Measurements from ENCODE around the gene UBA3. TPM values are rescaled to one million over a fixed set of nuclear protein-coding genes. Genes with fewer than 3 reads are reported as not detected.

Gene UBA3
- polyA plus RNA-seq, 1 donor from 2014 or later = 41.9 TPM

DNA sequence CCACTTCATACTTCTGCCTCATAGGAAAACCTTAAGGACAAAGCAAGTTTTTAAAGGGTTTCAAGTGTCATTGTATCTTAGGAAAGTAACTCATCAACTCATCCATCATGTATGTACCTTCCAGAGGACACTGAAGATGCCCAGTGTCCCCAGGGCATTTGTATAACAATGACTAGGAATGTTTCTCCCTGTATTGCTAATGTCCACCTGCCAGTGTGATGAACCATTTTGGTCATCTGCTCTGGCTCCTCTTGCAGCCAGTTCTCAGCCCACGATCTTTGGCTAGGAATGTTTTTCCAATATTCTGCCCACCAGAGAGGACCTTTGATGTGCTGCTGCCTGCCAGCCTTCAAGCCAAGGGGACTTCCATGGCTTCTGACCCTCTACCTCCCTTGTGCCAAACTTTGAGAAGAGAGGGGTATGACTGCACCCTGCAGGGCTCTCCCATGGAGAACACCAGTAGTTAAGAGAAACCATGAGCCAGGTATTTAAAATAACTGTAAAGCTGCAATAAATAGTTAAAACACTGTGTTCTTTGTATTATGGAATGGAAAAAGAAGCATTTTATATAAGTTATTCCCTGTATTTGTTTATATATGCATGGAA lies 30.9 kb upstream of the UBA3 start:
- H3K27me3 Mint-ChIP-seq = no peaks in the 10 kb centered on the region
- no peak overlapping the region for H3K27ac Mint-ChIP-seq
- H3K4me3 Mint-ChIP-seq = no peak overlapping the region

GRCh38 chr3:69108811-69109210 lies 28.6 kb upstream of the UBA3 start:
- Mint-ChIP-seq H3K36me3 (peaks cover 2% of the 10 kb centered on the region), H3K4me1 (peaks cover 5 to 9% (median 8%) of the 10 kb centered on the region in 3 donors), H3K27ac (no peak overlapping the region), H3K27me3 (no peaks in the 10 kb centered on the region), H3K9me3 (no peaks in the 10 kb centered on the region), H3K4me3 (no peak overlapping the region)

More for the DNA sequence above, 30.9 kb upstream of the UBA3 start:
- H3K4me1 Mint-ChIP-seq = peaks cover 0 to 5% (median 2%) of the 10 kb centered on the region in 3 donors
- no peaks in the 10 kb centered on the region for H3K9me3 Mint-ChIP-seq
- peaks cover 4% of the 10 kb centered on the region for H3K36me3 Mint-ChIP-seq

- no peaks in the 10 kb centered on the region for H3K9me3 Mint-ChIP-seq
These were observed 27.7 kb upstream of the UBA3 start for GRCh38 chr3:69107841-69108240.

GRCh38 chr3:69105320-69105719 lies 25.2 kb upstream of the UBA3 start:
- H3K27ac Mint-ChIP-seq = peak overlapping the region in 1 of 3 donors; percentile 76
- H3K9me3 Mint-ChIP-seq = no peaks in the 10 kb centered on the region
- H3K4me3 Mint-ChIP-seq = no peak overlapping the region
- peaks cover 2 to 12% (median 8%) of the 10 kb centered on the region in 3 donors for H3K4me1 Mint-ChIP-seq
- no peaks in the 10 kb centered on the region for H3K27me3 Mint-ChIP-seq
- H3K36me3 Mint-ChIP-seq = peaks cover under 1% of the 10 kb centered on the region

More at GRCh38 chr3:69107841-69108240, 27.7 kb upstream of the UBA3 start:
- no peaks in the 10 kb centered on the region for H3K36me3 Mint-ChIP-seq
- no peak overlapping the region for H3K4me3 Mint-ChIP-seq
- peak overlapping the region in 1 of 3 donors; percentile 39 for H3K27ac Mint-ChIP-seq
- peaks cover 5 to 8% (median 7%) of the 10 kb centered on the region in 3 donors for H3K4me1 Mint-ChIP-seq
- H3K27me3 Mint-ChIP-seq = no peaks in the 10 kb centered on the region

DNA sequence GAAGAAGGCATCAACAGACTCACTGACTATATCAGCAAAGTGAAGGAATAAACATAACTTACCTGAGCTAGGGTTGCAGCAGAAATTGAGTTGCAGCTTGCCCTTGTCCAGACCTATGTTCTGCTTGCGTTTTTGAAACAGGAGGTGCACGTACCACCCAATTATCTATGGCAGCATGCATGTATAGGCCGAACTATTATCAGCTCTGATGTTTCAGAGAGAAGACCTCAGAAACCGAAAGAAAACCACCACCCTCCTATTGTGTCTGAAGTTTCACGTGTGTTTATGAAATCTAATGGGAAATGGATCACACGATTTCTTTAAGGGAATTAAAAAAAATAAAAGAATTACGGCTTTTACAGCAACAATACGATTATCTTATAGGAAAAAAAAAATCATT lies 24.4 kb upstream of the UBA3 start:
- Mint-ChIP-seq H3K4me3 (no peak overlapping the region), H3K27ac (no peak overlapping the region), H3K36me3 (peaks cover 3% of the 10 kb centered on the region), H3K4me1 (peaks cover 6 to 16% (median 8%) of the 10 kb centered on the region in 3 donors), H3K9me3 (no peaks in the 10 kb centered on the region), H3K27me3 (no peaks in the 10 kb centered on the region)

- Mint-ChIP-seq H3K4me1 (peaks cover 11 to 21% (median 12%) of the 10 kb centered on the region in 3 donors), H3K4me3 (no peak overlapping the region), H3K27ac (no peak overlapping the region), H3K9me3 (no peaks in the 10 kb centered on the region), H3K27me3 (no peaks in the 10 kb centered on the region), H3K36me3 (peaks cover 7% of the 10 kb centered on the region)
These were observed 23.0 kb upstream of the UBA3 start for GRCh38 chr3:69103123-69103522.

- Mint-ChIP-seq H3K9me3 (no peaks in the 10 kb centered on the region), H3K27ac (peak overlapping the region in 1 of 3 donors; percentile 63), H3K4me3 (no peak overlapping the region), H3K27me3 (no peaks in the 10 kb centered on the region), H3K4me1 (peaks cover 15 to 25% (median 18%) of the 10 kb centered on the region in 3 donors), H3K36me3 (peaks cover 7% of the 10 kb centered on the region)
These were observed 22.2 kb upstream of the UBA3 start for GRCh38 chr3:69102384-69102783.

DNA sequence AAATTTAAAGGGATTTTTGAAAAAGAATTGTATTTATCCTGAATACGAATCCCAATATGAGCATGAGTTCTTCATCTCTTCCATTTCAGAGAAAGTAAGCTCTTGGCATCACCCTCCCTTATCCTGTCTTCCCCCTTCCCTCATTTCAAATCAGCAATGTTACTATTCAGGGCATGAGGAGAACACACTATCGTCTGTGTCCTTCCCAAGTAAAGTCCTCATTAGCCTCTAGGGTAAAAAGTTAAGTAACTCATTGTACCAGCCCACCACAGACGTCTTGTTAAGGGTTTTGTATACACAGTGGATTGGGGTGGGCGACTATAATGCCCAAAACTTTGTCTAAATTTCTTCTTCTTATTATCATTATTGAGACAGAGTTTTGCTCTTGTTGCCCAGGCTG lies 19.4 kb upstream of the UBA3 start:
- peaks cover 7% of the 10 kb centered on the region for H3K36me3 Mint-ChIP-seq
- H3K4me1 Mint-ChIP-seq = peaks cover 31 to 42% (median 34%) of the 10 kb centered on the region in 3 donors
- no peaks in the 10 kb centered on the region for H3K9me3 Mint-ChIP-seq
- H3K27ac Mint-ChIP-seq = no peak overlapping the region
- H3K27me3 Mint-ChIP-seq = no peaks in the 10 kb centered on the region
- no peak overlapping the region for H3K4me3 Mint-ChIP-seq

GRCh38 chr3:69097407-69098086 lies 17.4 kb upstream of the UBA3 start:
- H3K27me3 Mint-ChIP-seq = no peaks in the 10 kb centered on the region
- H3K27ac Mint-ChIP-seq = peak overlapping the region; percentile 24 to 65 (median 25)
- no peaks in the 10 kb centered on the region for H3K9me3 Mint-ChIP-seq
- peaks cover 42 to 56% (median 52%) of the 10 kb centered on the region in 3 donors for H3K4me1 Mint-ChIP-seq
- no peak overlapping the region for H3K4me3 Mint-ChIP-seq
- H3K36me3 Mint-ChIP-seq = peaks cover 7% of the 10 kb centered on the region

GRCh38 chr3:69096299-69096698 lies 16.1 kb upstream of the UBA3 start:
- H3K9me3 Mint-ChIP-seq = no peaks in the 10 kb centered on the region
- peaks cover 53 to 62% (median 55%) of the 10 kb centered on the region in 3 donors for H3K4me1 Mint-ChIP-seq
- H3K27me3 Mint-ChIP-seq = no peaks in the 10 kb centered on the region
- H3K36me3 Mint-ChIP-seq = peaks cover 7% of the 10 kb centered on the region
- peak overlapping the region; percentile 87 to 98 (median 96) for H3K27ac Mint-ChIP-seq
- peak overlapping the region in 1 of 4 donors; percentile 72 for H3K4me3 Mint-ChIP-seq

- Mint-ChIP-seq H3K4me1 (peaks cover 56 to 65% (median 58%) of the 10 kb centered on the region in 3 donors), H3K9me3 (no peaks in the 10 kb centered on the region), H3K4me3 (peak overlapping the region; percentile 12 to 72 (median 56)), H3K27ac (peak overlapping the region; percentile 87 to 98 (median 96)), H3K36me3 (peaks cover 7% of the 10 kb centered on the region), H3K27me3 (no peaks in the 10 kb centered on the region)
These were observed 15.5 kb upstream of the UBA3 start for GRCh38 chr3:69095636-69096035.

DNA sequence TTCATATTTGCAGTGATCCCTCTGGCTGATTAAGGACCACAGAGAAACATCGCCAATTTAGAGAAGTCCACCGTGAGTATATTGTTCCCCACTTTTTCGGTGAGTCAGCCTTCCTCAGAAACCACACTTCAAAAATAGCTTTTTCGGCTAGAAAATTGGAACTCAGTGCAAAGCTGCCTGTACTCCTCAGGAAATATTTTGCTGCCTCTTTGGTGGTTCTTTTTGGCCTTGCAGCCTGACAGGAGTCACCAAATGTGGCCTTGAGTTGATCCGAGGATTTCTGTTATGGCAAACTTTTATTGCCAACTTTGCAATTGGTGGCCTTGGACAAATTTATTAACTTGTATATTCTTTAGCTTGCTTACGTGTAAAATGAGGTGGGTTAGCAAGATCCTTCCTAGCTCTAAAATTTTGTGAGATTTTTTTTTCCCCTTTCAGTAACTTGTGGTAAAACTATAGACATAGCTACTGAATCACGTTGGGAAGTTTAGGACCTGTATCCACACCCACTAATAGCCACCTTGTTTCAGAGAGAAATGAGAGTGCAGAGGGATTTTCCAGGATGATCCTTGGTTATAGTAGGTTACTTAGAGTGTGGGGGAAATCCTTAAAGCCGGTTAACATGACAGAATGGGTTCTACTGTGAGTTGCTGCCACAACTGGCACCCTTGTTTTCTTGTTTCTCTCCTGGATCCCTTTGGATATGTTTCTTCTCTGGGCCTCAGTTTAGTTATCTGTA lies 14.5 kb upstream of the UBA3 start:
- Mint-ChIP-seq H3K4me1 (peaks cover 64 to 71% (median 66%) of the 10 kb centered on the region in 3 donors), H3K9me3 (no peaks in the 10 kb centered on the region), H3K4me3 (peak overlapping the region; percentile 46 to 87 (median 78)), H3K27me3 (no peaks in the 10 kb centered on the region), H3K36me3 (peaks cover 6% of the 10 kb centered on the region), H3K27ac (peak overlapping the region; percentile 87 to 98 (median 96))

- Mint-ChIP-seq H3K4me1 (peaks cover 66 to 81% (median 70%) of the 10 kb centered on the region in 3 donors), H3K27ac (peak overlapping the region; percentile 87 to 98 (median 96)), H3K27me3 (no peaks in the 10 kb centered on the region), H3K4me3 (peak overlapping the region; percentile 81 to 84 (median 82)), H3K9me3 (no peaks in the 10 kb centered on the region), H3K36me3 (peaks cover 2% of the 10 kb centered on the region)
These were observed 11.9 kb upstream of the UBA3 start for GRCh38 chr3:69092030-69092516.

DNA sequence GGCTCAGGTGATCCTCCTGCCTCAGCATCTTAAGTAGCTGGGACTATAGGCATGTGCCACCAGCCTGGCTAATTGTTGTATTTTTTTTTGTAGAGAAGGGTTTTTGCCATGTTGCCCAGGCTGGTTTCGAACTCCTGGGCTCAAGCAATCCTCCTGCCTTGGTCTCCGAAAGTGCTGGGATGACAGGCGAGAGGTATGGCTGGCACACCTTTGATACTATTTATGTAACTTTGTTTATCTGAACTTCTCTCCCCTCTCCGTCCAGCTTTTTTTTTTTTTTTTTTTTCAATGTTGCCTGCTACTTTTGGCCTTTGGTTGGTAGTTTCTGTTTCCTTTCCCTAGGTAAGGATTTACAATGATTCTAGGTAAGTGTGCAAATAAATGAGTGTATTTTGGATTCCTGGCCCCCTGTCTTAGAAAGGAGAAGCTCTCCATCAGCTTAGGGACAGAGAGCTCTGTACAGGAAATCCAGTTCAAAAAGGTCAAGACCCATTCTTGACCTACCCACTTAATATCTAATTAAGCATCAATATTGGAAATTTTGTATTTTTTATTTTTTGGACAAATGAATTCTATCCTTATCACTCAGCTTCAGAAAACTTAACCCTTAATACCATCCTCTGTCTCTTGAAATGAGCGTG lies 11.3 kb upstream of the UBA3 start:
- Mint-ChIP-seq H3K4me1 (peaks cover 65 to 78% (median 70%) of the 10 kb centered on the region in 3 donors), H3K4me3 (peak overlapping the region; percentile 81 to 84 (median 82)), H3K27me3 (no peaks in the 10 kb centered on the region), H3K36me3 (peaks cover 2% of the 10 kb centered on the region), H3K9me3 (no peaks in the 10 kb centered on the region), H3K27ac (peak overlapping the region; percentile 87 to 98 (median 96))

All from IgD-negative memory B cell (primary cell).